Measurements from ENCODE around the gene GTSE1. TPM values are rescaled to one million over a fixed set of nuclear protein-coding genes. Genes with fewer than 3 reads are reported as not detected.

GTSE1 gene, protein sequence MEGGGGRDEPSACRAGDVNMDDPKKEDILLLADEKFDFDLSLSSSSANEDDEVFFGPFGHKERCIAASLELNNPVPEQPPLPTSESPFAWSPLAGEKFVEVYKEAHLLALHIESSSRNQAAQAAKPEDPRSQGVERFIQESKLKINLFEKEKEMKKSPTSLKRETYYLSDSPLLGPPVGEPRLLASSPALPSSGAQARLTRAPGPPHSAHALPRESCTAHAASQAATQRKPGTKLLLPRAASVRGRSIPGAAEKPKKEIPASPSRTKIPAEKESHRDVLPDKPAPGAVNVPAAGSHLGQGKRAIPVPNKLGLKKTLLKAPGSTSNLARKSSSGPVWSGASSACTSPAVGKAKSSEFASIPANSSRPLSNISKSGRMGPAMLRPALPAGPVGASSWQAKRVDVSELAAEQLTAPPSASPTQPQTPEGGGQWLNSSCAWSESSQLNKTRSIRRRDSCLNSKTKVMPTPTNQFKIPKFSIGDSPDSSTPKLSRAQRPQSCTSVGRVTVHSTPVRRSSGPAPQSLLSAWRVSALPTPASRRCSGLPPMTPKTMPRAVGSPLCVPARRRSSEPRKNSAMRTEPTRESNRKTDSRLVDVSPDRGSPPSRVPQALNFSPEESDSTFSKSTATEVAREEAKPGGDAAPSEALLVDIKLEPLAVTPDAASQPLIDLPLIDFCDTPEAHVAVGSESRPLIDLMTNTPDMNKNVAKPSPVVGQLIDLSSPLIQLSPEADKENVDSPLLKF
- total RNA-seq = under 1 TPM in 1 of 2 experiments, not detected in 1; 0.64 TPM
- not detected for polyA plus RNA-seq

DNA sequence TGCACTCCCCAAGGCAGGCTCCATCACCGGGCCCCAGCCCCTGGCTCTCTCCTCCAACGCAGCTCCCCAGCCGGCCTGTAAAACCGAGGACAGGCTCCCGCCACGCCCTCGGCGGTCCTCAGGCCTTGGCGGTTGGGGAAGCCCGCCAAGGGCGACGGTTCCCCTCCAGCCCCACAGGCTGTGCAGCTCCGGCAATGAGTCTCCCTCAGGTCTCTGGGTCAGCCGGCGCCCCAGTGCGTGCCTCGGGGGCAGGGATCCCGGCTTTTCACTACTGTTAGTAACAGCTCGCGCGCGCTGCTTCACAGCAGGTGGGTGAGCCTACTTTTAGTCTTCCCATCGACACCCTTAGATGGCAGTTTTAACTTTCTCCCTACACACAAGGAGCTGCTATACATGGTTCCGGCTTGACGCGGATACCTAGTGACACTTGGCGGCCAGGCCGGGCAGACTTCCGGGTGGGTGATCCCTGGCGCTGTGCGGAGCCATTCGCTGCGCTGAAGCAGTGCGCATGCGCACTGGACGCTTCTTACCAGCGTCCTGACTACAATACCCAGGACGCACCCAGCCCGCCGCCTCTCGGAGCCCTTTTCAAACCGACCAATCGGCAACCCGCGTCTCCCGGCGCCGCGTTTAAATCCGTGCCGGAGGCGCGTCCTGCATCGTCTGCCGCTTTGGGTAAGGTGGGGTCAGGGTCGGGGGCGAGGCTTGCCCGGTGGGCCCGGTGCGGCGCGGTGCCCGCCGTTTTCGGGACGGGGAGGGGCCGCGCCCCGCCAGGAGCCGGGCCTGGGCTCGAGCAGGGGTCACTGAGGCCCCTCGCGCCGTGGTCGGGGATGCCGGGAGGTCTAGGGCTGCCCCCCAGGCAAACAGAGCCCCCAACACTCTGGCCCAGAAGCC is at the start of gene GTSE1:
TSS of gene GTSE1 (plus strand) at position 614 of the 894 bp plus-strand sequence. CDS start 531 bp downstream, outside the sequence.
- Mint-ChIP-seq H3K9me3 (peaks cover 0 to 2% (median 0%) of the 10 kb centered on the region in 8 donors), H3K27me3 (no peaks in the 10 kb centered on the region), H3K36me3 (peaks cover 6 to 10% of the 10 kb centered on the region in 2 donors), H3K4me1 (peaks cover 14 to 26% (median 19%) of the 10 kb centered on the region in 4 donors), H3K27ac (peak within 1 kb of the TSS; percentile 93 to 99 (median 98)), H3K4me3 (peak within 1 kb of the TSS; percentile 79 to 97 (median 91))
- intact Hi-C loops (cut with micrococcal nuclease) = loop anchor here (1.0 to 5.0 kb wide), 5 partner anchors 39 to 284 kb away; partner anchors contain the start of genes CDPF1, PPARA and TRMU
- DNase-seq = peak; percentile 94 to 97 (median 97)
- Histone ChIP-seq H3K27me3 (ENCODE audit: insufficient read depth, low read length) (no peaks in the 10 kb centered on the region), H3K4me3 (ENCODE audit: low read length in 2 of 2) (peak within 1 kb of the TSS; percentile 48 to 63), H3K4me1 (ENCODE audit: insufficient read depth, low read length) (peaks cover 19% of the 10 kb centered on the region), H3K36me3 (ENCODE audit: insufficient read depth, low read length) (no peaks in the 10 kb centered on the region), H3K27ac (ENCODE audit: low read depth, low read length) (peak within 1 kb of the TSS; percentile 81), H3K9me3 (ENCODE audit: control insufficient read depth in 1 of 2, low read length in 2 of 2) (no peaks in the 10 kb centered on the region)
- ChIA-PET CTCF (ENCODE audit: partially characterized antibody) (interaction anchor here (0.8 to 2.1 kb wide), 14 partner anchors 8 to 290 kb away, joined by 3 to 22 read pairs (median 4); partner anchors contain the start of genes CDPF1 and TRMU), POLR2A (ENCODE audit: partially characterized antibody) (interaction anchor here (0.6 to 2.9 kb wide), 16 partner anchors 10 to 284 kb away, joined by 3 to 44 read pairs (median 4); partner anchors contain the start of genes CDPF1, PPARA, TRMU and TTC38)

DNA sequence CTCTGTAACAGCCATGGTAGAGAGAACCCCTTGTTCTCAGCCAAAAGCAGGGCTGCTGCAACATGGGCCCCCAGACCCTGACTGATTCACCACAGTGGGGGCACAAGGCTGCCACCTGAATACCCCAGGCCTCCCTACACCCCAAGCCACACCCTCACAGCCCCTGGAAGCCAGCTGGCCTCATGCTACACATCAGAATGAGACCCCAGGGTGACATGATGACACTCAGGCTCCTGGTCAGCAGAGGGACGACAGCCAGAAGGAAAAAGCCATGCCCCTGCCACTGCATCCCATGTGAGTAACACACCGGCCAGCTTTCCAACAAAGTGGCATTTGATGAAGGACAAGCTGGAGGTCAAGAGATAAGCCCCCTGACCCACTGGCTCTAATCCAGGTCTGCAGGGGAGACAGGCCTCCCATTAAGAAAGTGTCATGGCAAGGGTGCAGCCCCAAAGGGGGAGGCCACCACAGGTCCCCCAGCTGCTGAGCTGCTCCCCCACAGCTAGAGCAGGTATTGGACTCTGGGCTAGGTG is 49.2 kb upstream of the GTSE1 start:
- no peaks in the 10 kb centered on the region for H3K36me3 ChIP-seq (ENCODE audit: insufficient read depth, low read length)
- Mint-ChIP-seq H3K4me1 (peaks cover 13 to 48% (median 21%) of the 10 kb centered on the region in 4 donors), H3K27me3 (no peaks in the 10 kb centered on the region), H3K9me3 (peaks cover 0 to 1% (median 0%) of the 10 kb centered on the region in 8 donors), H3K4me3 (no peak overlapping the region), H3K36me3 (peaks cover 8 to 14% of the 10 kb centered on the region in 2 donors), H3K27ac (no peak overlapping the region)
- no peak overlapping the region for H3K4me3 ChIP-seq (ENCODE audit: low read length in 2 of 2)
- intact Hi-C loops (cut with micrococcal nuclease) = no loop called here
- no peaks in the 10 kb centered on the region for H3K27me3 ChIP-seq (ENCODE audit: insufficient read depth, low read length)
- ChIA-PET CTCF (ENCODE audit: partially characterized antibody) (interaction anchor here (0.9 kb wide), 1 partner anchor 125 kb away, joined by 3 read pairs; no protein-coding TSS in a partner anchor), POLR2A (ENCODE audit: partially characterized antibody) (interaction anchor here (1.4 kb wide), 1 partner anchor 16 kb away, joined by 4 read pairs; the partner anchor contains the start of gene PKDREJ)
- no peak for DNase-seq
- H3K4me1 ChIP-seq (ENCODE audit: insufficient read depth, low read length) = peaks cover 24% of the 10 kb centered on the region
- H3K9me3 ChIP-seq (ENCODE audit: control insufficient read depth in 1 of 2, low read length in 2 of 2) = no peaks in the 10 kb centered on the region
- no peak overlapping the region for H3K27ac ChIP-seq (ENCODE audit: low read depth, low read length)

DNA sequence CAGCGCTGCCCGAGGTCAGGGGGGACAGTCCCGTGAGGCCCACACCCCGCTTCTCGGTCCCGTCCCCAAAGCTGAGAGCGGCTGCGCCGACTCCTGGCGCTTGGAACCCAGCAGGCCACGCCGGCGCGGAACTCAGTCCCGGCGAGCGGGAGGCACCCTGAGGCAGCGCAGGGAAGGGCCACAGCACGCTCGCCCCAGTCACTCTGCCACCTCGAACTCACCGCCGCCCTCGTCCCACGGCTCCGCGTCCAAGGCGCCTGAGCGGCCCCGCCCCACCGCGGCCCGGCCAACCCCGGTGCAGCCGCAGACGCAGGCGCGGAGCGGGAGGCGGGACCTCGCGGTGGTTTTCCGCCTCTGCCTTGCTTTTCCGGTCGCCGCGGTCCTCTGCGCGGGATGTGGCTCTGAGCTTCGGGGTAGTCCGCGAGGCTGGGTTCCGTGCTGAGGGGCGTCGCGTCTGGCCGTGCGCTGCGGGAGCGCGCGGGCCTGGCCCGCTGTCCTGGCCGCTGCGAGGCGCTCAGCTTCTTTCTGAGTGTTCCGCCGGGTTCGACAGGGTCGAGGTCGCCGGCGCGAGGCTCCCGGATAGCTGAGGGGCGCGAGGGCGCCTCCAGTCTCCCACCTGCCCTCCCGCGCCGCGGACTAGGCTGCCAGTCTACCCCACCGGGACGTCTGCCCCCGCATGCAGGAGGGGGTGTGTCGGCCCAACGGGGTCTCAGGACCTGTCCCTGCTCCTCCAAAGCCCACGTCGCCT is 46.5 kb upstream of the GTSE1 start, which contains the start of gene CDPF1:
TSS of gene CDPF1 (minus strand) at position 259 of the 748 bp plus-strand sequence. CDS start 2,009 bp downstream, outside the sequence.
- peaks cover 0 to 4% (median 0%) of the 10 kb centered on the region in 8 donors for H3K9me3 Mint-ChIP-seq
- peak within 1 kb of the TSS; percentile 63 for H3K27ac ChIP-seq (ENCODE audit: low read depth, low read length)
- intact Hi-C loops (cut with micrococcal nuclease) = loop anchor here (1.0 kb wide), 4 partner anchors 17 to 214 kb away; partner anchors contain the start of gene GTSE1

DNA sequence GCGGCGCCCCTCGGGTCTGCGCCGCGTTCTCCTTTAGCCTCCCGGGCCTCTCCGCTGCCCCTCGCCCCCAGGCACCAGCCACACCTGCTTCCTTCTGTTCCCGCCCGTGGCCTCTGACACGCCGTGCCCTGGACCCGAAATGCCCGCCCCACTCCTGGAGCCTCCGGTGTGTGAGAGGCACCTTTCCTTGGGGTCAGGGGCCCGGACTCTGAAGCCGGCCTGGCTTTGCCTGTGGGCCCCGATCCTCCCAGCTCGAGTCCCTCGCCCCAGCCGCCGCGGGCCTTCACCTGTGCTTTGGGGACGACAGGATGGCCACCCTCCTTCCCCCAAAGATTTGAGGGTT is 45.9 kb upstream of the GTSE1 start:
- no peaks in the 10 kb centered on the region for H3K27me3 ChIP-seq (ENCODE audit: insufficient read depth, low read length)
- intact Hi-C loops (cut with micrococcal nuclease) = loop anchor here (1.0 kb wide), 4 partner anchors 17 to 214 kb away; partner anchors contain the start of gene GTSE1
- no peak for DNase-seq
- Mint-ChIP-seq H3K36me3 (peaks cover 0 to 6% of the 10 kb centered on the region in 2 donors), H3K4me3 (peak overlapping the region; percentile 59 to 88 (median 80)), H3K27me3 (no peaks in the 10 kb centered on the region), H3K9me3 (peaks cover 0 to 4% (median 0%) of the 10 kb centered on the region in 8 donors), H3K27ac (peak overlapping the region; percentile 7 to 94 (median 82)), H3K4me1 (peaks cover 15 to 46% (median 24%) of the 10 kb centered on the region in 4 donors)
- H3K27ac ChIP-seq (ENCODE audit: low read depth, low read length) = peak overlapping the region; percentile 63
- no peaks in the 10 kb centered on the region for H3K9me3 ChIP-seq (ENCODE audit: control insufficient read depth in 1 of 2, low read length in 2 of 2)
- CTCF ChIA-PET (ENCODE audit: partially characterized antibody) = interaction anchor here (0.8 to 1.0 kb wide), 5 partner anchors 9 to 244 kb away, joined by 3 to 4 read pairs (median 3); no protein-coding TSS in a partner anchor
- no peaks in the 10 kb centered on the region for H3K36me3 ChIP-seq (ENCODE audit: insufficient read depth, low read length)
- H3K4me1 ChIP-seq (ENCODE audit: insufficient read depth, low read length) = peaks cover 24% of the 10 kb centered on the region
- H3K4me3 ChIP-seq (ENCODE audit: low read length in 2 of 2) = peak overlapping the region; percentile 29 to 76
- POLR2A ChIA-PET (ENCODE audit: partially characterized antibody) = interaction anchor here (1.0 to 4.4 kb wide), 14 partner anchors 9 to 215 kb away, joined by 3 to 44 read pairs (median 6); partner anchors contain the start of genes GTSE1, TRMU and TTC38

More for the DNA sequence above, 46.5 kb upstream of the GTSE1 start, which contains the start of gene CDPF1:
- Histone ChIP-seq H3K4me3 (ENCODE audit: low read length in 2 of 2) (peak within 1 kb of the TSS; percentile 29 to 76), H3K36me3 (ENCODE audit: insufficient read depth, low read length) (no peaks in the 10 kb centered on the region), H3K27me3 (ENCODE audit: insufficient read depth, low read length) (no peaks in the 10 kb centered on the region), H3K4me1 (ENCODE audit: insufficient read depth, low read length) (peaks cover 24% of the 10 kb centered on the region), H3K9me3 (ENCODE audit: control insufficient read depth in 1 of 2, low read length in 2 of 2) (no peaks in the 10 kb centered on the region)
- no peaks in the 10 kb centered on the region for H3K27me3 Mint-ChIP-seq
- H3K4me1 Mint-ChIP-seq = peaks cover 15 to 48% (median 24%) of the 10 kb centered on the region in 4 donors
- ChIA-PET POLR2A (ENCODE audit: partially characterized antibody) (interaction anchor here (0.7 to 4.4 kb wide), 17 partner anchors 10 to 214 kb away, joined by 3 to 44 read pairs (median 6); partner anchors contain the start of genes GTSE1, TRMU and TTC38), CTCF (ENCODE audit: partially characterized antibody) (interaction anchor here (0.8 to 1.0 kb wide), 5 partner anchors 10 to 244 kb away, joined by 3 to 4 read pairs (median 3); no protein-coding TSS in a partner anchor)
- peak; percentile 88 to 91 (median 89) for DNase-seq
- H3K4me3 Mint-ChIP-seq = peak within 1 kb of the TSS; percentile 64 to 88 (median 80)
- peak within 1 kb of the TSS; percentile 41 to 94 (median 82) for H3K27ac Mint-ChIP-seq
- peaks cover 0 to 9% of the 10 kb centered on the region in 2 donors for H3K36me3 Mint-ChIP-seq

DNA sequence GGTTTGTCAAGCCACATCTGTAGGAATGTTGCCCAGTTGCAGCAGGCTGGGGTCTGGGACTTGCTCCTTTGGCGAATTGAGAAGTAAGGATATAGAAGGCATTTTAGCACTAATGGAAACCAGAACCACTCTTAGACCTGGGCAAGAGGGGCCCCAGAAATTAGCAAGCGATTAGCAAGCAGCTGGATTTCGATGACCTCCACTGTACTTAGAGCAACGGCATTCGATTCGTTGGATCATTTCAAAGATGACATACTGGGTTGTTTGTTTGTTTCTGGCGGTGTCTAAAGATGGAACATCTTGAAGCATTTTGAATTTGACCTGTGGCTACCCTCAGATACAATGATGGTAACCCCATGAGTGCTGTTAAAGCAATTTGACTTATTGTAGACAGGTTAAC is 45.4 kb upstream of the GTSE1 start:
- ChIA-PET CTCF (ENCODE audit: partially characterized antibody) (no interaction called here), POLR2A (ENCODE audit: partially characterized antibody) (interaction anchor here (1.1 to 4.4 kb wide), 10 partner anchors 11 to 215 kb away, joined by 3 to 44 read pairs (median 7); partner anchors contain the start of genes GTSE1, PPARA, TRMU and TTC38)
- Mint-ChIP-seq H3K27ac (peak overlapping the region; percentile 7 to 92 (median 67)), H3K27me3 (no peaks in the 10 kb centered on the region), H3K36me3 (peaks cover 0 to 3% of the 10 kb centered on the region in 2 donors), H3K9me3 (peaks cover 0 to 4% (median 0%) of the 10 kb centered on the region in 8 donors), H3K4me1 (peaks cover 15 to 41% (median 24%) of the 10 kb centered on the region in 4 donors), H3K4me3 (peak overlapping the region; percentile 59 to 88 (median 80))
- peak overlapping the region; percentile 4 to 76 for H3K4me3 ChIP-seq (ENCODE audit: low read length in 2 of 2)
- intact Hi-C loops (cut with micrococcal nuclease) = no loop called here
- no peaks in the 10 kb centered on the region for H3K9me3 ChIP-seq (ENCODE audit: control insufficient read depth in 1 of 2, low read length in 2 of 2)
- no peaks in the 10 kb centered on the region for H3K27me3 ChIP-seq (ENCODE audit: insufficient read depth, low read length)
- no peak for DNase-seq
- H3K36me3 ChIP-seq (ENCODE audit: insufficient read depth, low read length) = no peaks in the 10 kb centered on the region
- H3K4me1 ChIP-seq (ENCODE audit: insufficient read depth, low read length) = peaks cover 24% of the 10 kb centered on the region
- no peak overlapping the region for H3K27ac ChIP-seq (ENCODE audit: low read depth, low read length)
